Measurements from ENCODE around the gene OR2A1.
"Not testable (repeated sequence)": the region's sequence is repeated elsewhere in the genome, so short reads cannot be mapped to it uniquely, and the experiment has no call there.

DNA sequence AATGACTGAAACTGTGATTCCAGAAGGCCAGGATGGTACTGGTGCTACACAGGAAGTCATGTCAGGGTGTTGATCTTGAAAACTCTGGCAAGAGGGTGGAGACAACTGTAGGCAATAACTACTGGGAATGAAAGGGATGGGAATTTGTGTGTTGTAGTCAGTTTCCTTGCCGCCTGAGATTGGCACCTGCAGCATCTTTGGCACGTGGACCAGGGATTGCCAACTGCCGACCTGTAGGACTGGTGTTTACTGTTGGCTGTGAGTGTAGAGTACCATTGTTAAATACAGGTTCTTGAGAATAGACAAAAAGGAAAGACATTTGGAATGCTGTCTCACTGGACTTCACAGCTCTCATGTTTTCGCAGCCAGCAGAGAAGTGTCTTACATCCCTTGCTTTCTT, 11.1 kb downstream of the OR2A1 start:
- TF ChIP-seq CHD2 (IDR thresholded peaks at IDR 0.05; ENCODE audit: low read length); POLR2A (IDR thresholded peaks at IDR 0.05; ENCODE audit: control extremely low read depth in 1 of 2, low read depth in 2 of 2, low read length in 2 of 2); HDAC2 (IDR thresholded peaks at IDR 0.05; ENCODE audit: borderline replicate concordance in 1 of 2, low read depth in 2 of 2, low read length in 2 of 2): not testable (repeated sequence)
- TF ChIP-seq, protein P1, sequence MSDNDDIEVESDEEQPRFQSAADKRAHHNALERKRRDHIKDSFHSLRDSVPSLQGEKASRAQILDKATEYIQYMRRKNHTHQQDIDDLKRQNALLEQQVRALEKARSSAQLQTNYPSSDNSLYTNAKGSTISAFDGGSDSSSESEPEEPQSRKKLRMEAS (IDR thresholded peaks at IDR 0.05) = not testable (repeated sequence)
